ENCODE results near the gene OR14A16. TPM values are rescaled to one million over a fixed set of nuclear protein-coding genes. Genes with fewer than 3 reads are reported as not detected.

OR14A16 gene, protein sequence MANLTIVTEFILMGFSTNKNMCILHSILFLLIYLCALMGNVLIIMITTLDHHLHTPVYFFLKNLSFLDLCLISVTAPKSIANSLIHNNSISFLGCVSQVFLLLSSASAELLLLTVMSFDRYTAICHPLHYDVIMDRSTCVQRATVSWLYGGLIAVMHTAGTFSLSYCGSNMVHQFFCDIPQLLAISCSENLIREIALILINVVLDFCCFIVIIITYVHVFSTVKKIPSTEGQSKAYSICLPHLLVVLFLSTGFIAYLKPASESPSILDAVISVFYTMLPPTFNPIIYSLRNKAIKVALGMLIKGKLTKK
- total RNA-seq = not detected in 2 replicates

DNA sequence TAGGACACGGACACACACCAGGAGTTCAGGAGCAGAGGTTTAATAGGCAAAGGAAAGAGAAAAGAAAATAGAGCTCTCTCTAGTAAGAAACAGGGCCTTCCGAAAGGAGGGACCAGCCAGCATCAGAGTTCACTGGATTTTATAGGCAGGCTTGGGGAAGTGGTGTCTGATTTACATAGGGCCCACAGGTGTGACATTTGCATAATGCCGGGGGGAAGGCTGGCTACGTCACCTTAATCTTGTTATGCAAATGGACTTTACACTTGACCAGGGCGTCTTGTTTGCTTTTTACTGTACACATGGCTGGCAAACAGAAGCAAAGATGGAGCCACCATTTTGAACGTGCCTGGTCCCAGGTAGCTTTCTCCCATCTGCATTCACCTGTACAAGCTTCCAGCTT lies at the start of gene OR14A16:
Gene OR14A16, minus strand, starts transcription at position 97 of the 400 bp plus-strand sequence. CDS start 8,390 bp downstream, outside the sequence.

DNA sequence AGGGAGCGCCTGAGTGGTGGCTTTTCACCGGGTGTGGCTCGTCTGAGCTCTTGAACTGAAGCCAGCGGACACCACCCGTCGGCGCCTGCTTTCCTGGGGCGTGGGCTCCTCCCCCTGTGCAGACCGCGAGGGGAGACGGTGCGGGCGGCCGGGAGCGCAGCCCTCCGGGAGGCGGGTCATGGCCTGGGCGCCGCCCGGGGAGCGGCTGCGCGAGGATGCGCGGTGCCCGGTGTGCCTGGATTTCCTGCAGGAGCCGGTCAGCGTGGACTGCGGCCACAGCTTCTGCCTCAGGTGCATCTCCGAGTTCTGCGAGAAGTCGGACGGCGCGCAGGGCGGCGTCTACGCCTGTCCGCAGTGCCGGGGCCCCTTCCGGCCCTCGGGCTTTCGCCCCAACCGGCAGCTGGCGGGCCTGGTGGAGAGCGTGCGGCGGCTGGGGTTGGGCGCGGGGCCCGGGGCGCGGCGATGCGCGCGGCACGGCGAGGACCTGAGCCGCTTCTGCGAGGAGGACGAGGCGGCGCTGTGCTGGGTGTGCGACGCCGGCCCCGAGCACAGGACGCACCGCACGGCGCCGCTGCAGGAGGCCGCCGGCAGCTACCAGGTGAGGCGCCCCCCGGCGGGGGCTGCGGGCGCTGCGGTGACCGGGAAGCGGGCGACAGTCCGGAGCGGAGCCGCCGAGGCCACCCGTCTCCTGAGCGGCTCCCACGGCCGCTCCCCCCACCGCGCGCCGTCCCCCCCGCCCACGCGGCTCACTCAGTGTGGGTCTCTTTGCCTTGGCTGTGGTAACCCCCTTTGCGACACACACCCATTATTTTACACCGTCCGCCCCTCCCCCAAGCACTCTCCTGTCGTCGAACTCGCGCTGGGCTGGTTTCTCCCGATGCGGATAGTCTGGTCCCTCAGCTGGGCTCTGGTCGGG lies 33.4 kb upstream of the OR14A16 start, which contains the start of gene TRIM58:
Gene TRIM58, plus strand, starts transcription at position 119 of the 916 bp plus-strand sequence. Its CDS starts 60 bp downstream, at position 179.

DNA sequence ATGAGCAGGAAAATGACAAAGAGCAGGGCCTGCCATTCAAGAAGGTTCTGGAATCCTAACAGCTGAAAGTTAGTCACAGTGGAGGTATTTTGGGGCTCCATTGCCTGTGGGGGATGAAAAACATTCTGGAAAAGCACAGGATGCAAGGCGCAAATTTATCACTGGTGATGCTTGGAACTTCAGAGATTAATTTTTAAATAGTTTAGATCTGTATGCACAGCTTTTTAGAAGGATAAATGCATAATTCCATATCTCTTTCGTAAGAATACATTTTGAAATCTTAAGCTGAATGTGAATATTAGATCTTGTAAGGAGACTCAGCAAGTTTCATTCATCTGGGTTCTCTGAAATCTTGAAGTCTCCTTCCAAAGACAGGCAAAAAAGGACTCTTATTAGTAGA lies 17.9 kb upstream of the OR14A16 start, which contains the start of gene OR11L1:
Gene OR11L1, minus strand, starts transcription at position 101 of the 400 bp plus-strand sequence. Its CDS starts 0 bp downstream, at position 101.

Other genes with a start within 250 kb of the OR14A16 start
- gene OR2G2, start 235.8 kb downstream of the OR14A16 start, total RNA-seq = not detected in 2 replicates
- not detected in 2 replicates for gene OR2G3, start 218.5 kb downstream of the OR14A16 start, total RNA-seq
- gene OR13G1, start 144.4 kb downstream of the OR14A16 start, total RNA-seq = not detected in 2 replicates
- not detected in 2 replicates for gene OR6F1, start 107.5 kb downstream of the OR14A16 start, total RNA-seq
- not detected in 2 replicates for gene OR14K1, start 85.5 kb downstream of the OR14A16 start, total RNA-seq
- not detected in 2 replicates for gene OR14A2, start 76.0 kb downstream of the OR14A16 start, total RNA-seq
- not detected in 2 replicates for gene OR1C1, start 63.6 kb downstream of the OR14A16 start, total RNA-seq
- not detected in 2 replicates for gene OR11L1, start 17.8 kb upstream of the OR14A16 start, total RNA-seq
- gene TRIM58, start 33.1 kb upstream of the OR14A16 start, total RNA-seq = 0.05 TPM in 1 of 2 replicates, not detected in the other
- gene OR2W3, start 71.5 kb upstream of the OR14A16 start, total RNA-seq = not detected in 2 replicates
- gene OR2T8, start 96.1 kb upstream of the OR14A16 start, total RNA-seq = not detected in 2 replicates
- not detected in 2 replicates for gene OR2AJ1, start 100.8 kb upstream of the OR14A16 start, total RNA-seq
- gene OR2L8, start 124.7 kb upstream of the OR14A16 start, total RNA-seq = not detected in 2 replicates
- gene OR2AK2, start 141.1 kb upstream of the OR14A16 start, total RNA-seq = not detected in 2 replicates
- not detected in 2 replicates for gene OR2L5, start 189.5 kb upstream of the OR14A16 start, total RNA-seq
- gene OR2L2, start 206.0 kb upstream of the OR14A16 start, total RNA-seq = not detected in 2 replicates
- gene OR2L3, start 222.7 kb upstream of the OR14A16 start, total RNA-seq = not detected in 2 replicates

Data from smooth muscle cell of the umbilical artery (primary cell).